ENCODE results near the gene KPNA4.

Gene KPNA4

DNA sequence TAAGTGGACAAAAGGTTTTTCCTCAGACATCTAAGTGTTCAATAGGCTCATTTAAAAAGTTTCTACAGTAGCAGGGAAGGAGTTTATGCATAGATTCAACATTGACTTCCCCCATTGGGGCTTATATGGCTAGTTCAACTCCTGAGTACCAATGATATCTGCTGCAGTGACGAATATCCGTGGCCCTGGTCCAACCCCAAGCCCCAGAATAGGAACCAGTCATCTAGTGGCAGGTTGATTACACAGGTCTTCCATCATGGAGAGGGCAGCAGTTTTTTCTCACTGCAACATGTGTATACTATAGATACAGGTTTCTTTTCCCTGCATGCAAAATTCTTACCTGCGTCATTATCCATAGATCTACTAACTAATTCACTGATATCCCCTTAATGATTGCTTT, 45.8 kb upstream of the KPNA4 start:
- no peaks in the 10 kb centered on the region for H3K36me3 ChIP-seq (ENCODE audit: insufficient read depth, low read length)
- H3K4me1 ChIP-seq (ENCODE audit: insufficient read depth, low read length, severe bottlenecking) = no peaks in the 10 kb centered on the region
- no peaks in the 10 kb centered on the region for H3K9me3 ChIP-seq (ENCODE audit: low read length)
- no peak overlapping the region for H3K27ac ChIP-seq (ENCODE audit: low read depth, low read length, poor library complexity, severe bottlenecking)
- H3K4me2 ChIP-seq (ENCODE audit: low read length) = no peak overlapping the region
- no peak overlapping the region for H3K9ac ChIP-seq (ENCODE audit: low read length)
- TF ChIP-seq CTCF (IDR thresholded peaks at IDR 0.05; ENCODE audit: low read length) = no peak
- TF ChIP-seq EZH2 (IDR thresholded peaks at IDR 0.05; ENCODE audit: borderline replicate concordance, low read length) = no peak
- H2AFZ ChIP-seq (ENCODE audit: low read length) = no peak overlapping the region
- no peaks in the 10 kb centered on the region for H4K20me1 ChIP-seq (ENCODE audit: insufficient read depth, low read length)
- H3K79me2 ChIP-seq (ENCODE audit: insufficient read depth, low read length) = no peaks in the 10 kb centered on the region
- no peaks in the 10 kb centered on the region for H3K27me3 ChIP-seq (ENCODE audit: insufficient read depth, low read length)
- H3K9me2 ChIP-seq (ENCODE audit: low read depth, low read length) = no peaks in the 10 kb centered on the region
- no peaks in the 10 kb centered on the region for H3F3A ChIP-seq (ENCODE audit: insufficient read depth, low read length)
- H3K4me3 ChIP-seq (ENCODE audit: low read depth, low read length, poor library complexity, severe bottlenecking) = no peak overlapping the region

DNA sequence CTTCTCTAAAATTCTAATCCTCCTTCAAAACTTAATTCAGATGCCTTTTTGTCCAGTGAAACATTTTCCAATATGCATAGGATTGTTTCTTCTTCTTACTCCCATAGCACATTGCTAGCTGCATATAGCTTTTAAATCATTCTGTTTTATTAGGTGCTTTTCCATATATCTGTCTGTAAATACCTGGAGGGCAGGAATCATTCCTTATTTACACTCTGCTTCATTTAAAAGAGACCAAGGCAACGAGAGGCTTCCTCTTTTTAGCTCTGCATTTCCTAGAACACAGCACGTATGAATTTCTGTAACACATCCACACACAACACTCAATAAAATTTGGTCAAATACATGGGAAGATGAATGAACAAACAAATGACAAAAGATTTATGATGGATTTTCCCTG, 43.5 kb upstream of the KPNA4 start:
- Histone ChIP-seq H3K4me2 (ENCODE audit: low read length) (no peak overlapping the region), H3K4me1 (ENCODE audit: insufficient read depth, low read length, severe bottlenecking) (no peaks in the 10 kb centered on the region), H3K27ac (ENCODE audit: low read depth, low read length, poor library complexity, severe bottlenecking) (no peak overlapping the region), H3K9ac (ENCODE audit: low read length) (no peak overlapping the region), H3K36me3 (ENCODE audit: insufficient read depth, low read length) (no peaks in the 10 kb centered on the region), H3K4me3 (ENCODE audit: low read depth, low read length, poor library complexity, severe bottlenecking) (no peak overlapping the region), H4K20me1 (ENCODE audit: insufficient read depth, low read length) (no peaks in the 10 kb centered on the region), H3K9me2 (ENCODE audit: low read depth, low read length) (no peaks in the 10 kb centered on the region), H3K9me3 (ENCODE audit: low read length) (no peaks in the 10 kb centered on the region), H2AFZ (ENCODE audit: low read length) (no peak overlapping the region), H3F3A (ENCODE audit: insufficient read depth, low read length) (no peaks in the 10 kb centered on the region), H3K27me3 (ENCODE audit: insufficient read depth, low read length) (no peaks in the 10 kb centered on the region), H3K79me2 (ENCODE audit: insufficient read depth, low read length) (no peaks in the 10 kb centered on the region)
- TF ChIP-seq CTCF (IDR thresholded peaks at IDR 0.05; ENCODE audit: low read length) (no peak), EZH2 (IDR thresholded peaks at IDR 0.05; ENCODE audit: borderline replicate concordance, low read length) (no peak)

DNA sequence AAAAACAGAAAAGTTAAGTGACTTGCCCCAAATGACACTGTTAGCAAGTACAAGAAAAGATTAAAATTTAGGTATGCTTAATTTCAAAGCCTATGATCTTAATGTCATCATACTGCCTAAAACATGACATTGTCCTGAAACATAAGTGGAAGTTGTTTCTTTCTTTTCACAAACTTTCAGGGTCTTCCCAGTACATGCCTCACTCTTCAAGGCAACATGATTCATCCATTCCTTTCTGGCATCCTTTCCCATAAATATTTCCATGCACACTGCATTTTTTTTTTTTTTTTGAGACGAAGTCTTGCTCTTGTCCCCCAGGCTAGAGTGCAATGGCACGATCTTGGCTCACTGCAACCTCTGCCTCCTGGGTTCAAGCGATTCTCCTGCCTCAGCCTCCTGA, 42.5 kb upstream of the KPNA4 start:
- Histone ChIP-seq H4K20me1 (ENCODE audit: insufficient read depth, low read length) (no peaks in the 10 kb centered on the region), H3K27me3 (ENCODE audit: insufficient read depth, low read length) (no peaks in the 10 kb centered on the region), H3F3A (ENCODE audit: insufficient read depth, low read length) (no peaks in the 10 kb centered on the region), H3K4me2 (ENCODE audit: low read length) (no peak overlapping the region), H3K9me3 (ENCODE audit: low read length) (no peaks in the 10 kb centered on the region), H2AFZ (ENCODE audit: low read length) (no peak overlapping the region), H3K9ac (ENCODE audit: low read length) (no peak overlapping the region), H3K27ac (ENCODE audit: low read depth, low read length, poor library complexity, severe bottlenecking) (no peak overlapping the region), H3K4me3 (ENCODE audit: low read depth, low read length, poor library complexity, severe bottlenecking) (no peak overlapping the region), H3K9me2 (ENCODE audit: low read depth, low read length) (no peaks in the 10 kb centered on the region), H3K36me3 (ENCODE audit: insufficient read depth, low read length) (no peaks in the 10 kb centered on the region), H3K79me2 (ENCODE audit: insufficient read depth, low read length) (no peaks in the 10 kb centered on the region), H3K4me1 (ENCODE audit: insufficient read depth, low read length, severe bottlenecking) (no peaks in the 10 kb centered on the region)
- TF ChIP-seq CTCF (IDR thresholded peaks at IDR 0.05; ENCODE audit: low read length) (no peak), EZH2 (IDR thresholded peaks at IDR 0.05; ENCODE audit: borderline replicate concordance, low read length) (no peak)

Data from OCI-LY1 (cell line).